ENCODE measurements around the gene LHFPL5. TPM values are rescaled to one million over a fixed set of nuclear protein-coding genes. Genes with fewer than 3 reads are reported as not detected.

The LHFPL5 gene
- total RNA-seq, 2 donors from 2014 or later, result 5.6 to 6.2 TPM

GRCh38 chr6:35795453-35796071 lies 9.6 kb upstream of the LHFPL5 start:
- Histone ChIP-seq H3K27ac (peak overlapping the region; percentile 92 to 100 (median 97)), H3K36me3 (replicated peaks in 1 of 2; ENCODE audit: insufficient read depth in 1 of 2, low read depth in 2 of 2) (peaks cover 0 to 10% of the 10 kb centered on the region in 2 donors), H3K4me3 (peak overlapping the region; percentile 68 to 79), H3K9me3 (no peaks in the 10 kb centered on the region), H3K4me1 (peaks cover 45% of the 10 kb centered on the region), H3K27me3 (no peaks in the 10 kb centered on the region)
- DNase-seq (peak; percentile 39 to 63 (median 46)), ATAC-seq (no peak)
- intact Hi-C loops (cut with DNase I), result no loop called here
- no peak for TF ChIP-seq POLR2A (IDR thresholded peaks at IDR 0.05)
- TF ChIP-seq CTCF (IDR thresholded peaks at IDR 0.05), result no peak
- 41 to 50% methylated on average over 11 of the region's 11 CpGs for WGBS, 2 donors

GRCh38 chr6:35796236-35796635 lies 8.9 kb upstream of the LHFPL5 start:
- Histone ChIP-seq H3K27me3 (no peaks in the 10 kb centered on the region), H3K27ac (peak overlapping the region; percentile 92 to 100 (median 97)), H3K4me1 (peaks cover 45% of the 10 kb centered on the region), H3K4me3 (peak overlapping the region; percentile 68 to 79), H3K36me3 (replicated peaks in 1 of 2; ENCODE audit: insufficient read depth in 1 of 2, low read depth in 2 of 2) (peaks cover 0 to 10% of the 10 kb centered on the region in 2 donors), H3K9me3 (no peaks in the 10 kb centered on the region)
- intact Hi-C loops (cut with DNase I), result no loop called here
- TF ChIP-seq CTCF (IDR thresholded peaks at IDR 0.05), result no peak
- TF ChIP-seq POLR2A (IDR thresholded peaks at IDR 0.05), result no peak
- ATAC-seq (no peak), DNase-seq (peak in 3 of 4 donors; percentile 15 to 25 (median 23))
- 30% methylated on average over 4 of the region's 4 CpGs for WGBS, 2 donors

GRCh38 chr6:35797837-35798526 lies 7.2 kb upstream of the LHFPL5 start:
- WGBS, 2 donors, result 34 to 43% methylated on average over 8 of the region's 8 CpGs
- intact Hi-C loops (cut with DNase I), result no loop called here
- Histone ChIP-seq H3K4me3 (no peak overlapping the region), H3K27ac (peak overlapping the region; percentile 92 to 100 (median 97)), H3K36me3 (replicated peaks in 1 of 2; ENCODE audit: insufficient read depth in 1 of 2, low read depth in 2 of 2) (peaks cover 0 to 10% of the 10 kb centered on the region in 2 donors), H3K4me1 (peaks cover 46% of the 10 kb centered on the region), H3K27me3 (no peaks in the 10 kb centered on the region), H3K9me3 (no peaks in the 10 kb centered on the region)
- ATAC-seq (peak; percentile 67), DNase-seq (peak; percentile 97 to 99 (median 98))
- peak in 1 of 7 experiments; percentile 22 for TF ChIP-seq CTCF (IDR thresholded peaks at IDR 0.05)
- TF ChIP-seq POLR2A (IDR thresholded peaks at IDR 0.05), result no peak

GRCh38 chr6:35798706-35799105 lies 6.4 kb upstream of the LHFPL5 start:
- H3K4me1 ChIP-seq, result peaks cover 42% of the 10 kb centered on the region
- TF ChIP-seq POLR2A (IDR thresholded peaks at IDR 0.05) (no peak), CTCF (IDR thresholded peaks at IDR 0.05) (no peak)
- ATAC-seq (no peak), DNase-seq (peak; percentile 52 to 71 (median 62))
- H3K27me3 ChIP-seq, result no peaks in the 10 kb centered on the region
- no peaks in the 10 kb centered on the region for H3K9me3 ChIP-seq
- peaks cover 0 to 10% of the 10 kb centered on the region in 2 donors for H3K36me3 ChIP-seq (replicated peaks in 1 of 2; ENCODE audit: insufficient read depth in 1 of 2, low read depth in 2 of 2)
- 42 to 43% methylated on average over 5 of the region's 5 CpGs for WGBS, 2 donors
- no peak overlapping the region for H3K4me3 ChIP-seq
- peak overlapping the region; percentile 92 to 100 (median 97) for H3K27ac ChIP-seq
- intact Hi-C loops (cut with DNase I), result no loop called here

All from body of pancreas (tissue), 4 donors.